HepG2 (cell line): ENCODE data around the gene LRRC3. TPM values are rescaled to one million over a fixed set of nuclear protein-coding genes. Genes with fewer than 3 reads are reported as not detected.

Source experiments
- ATAC-seq: fragments of 200-7000 bp; cut with Tn5 transposase; 3 replicates; pipeline ENCODE4 v1.9.1; 2020; ENCODE audit warnings: mild to moderate bottlenecking, moderate library complexity
- BruUV-seq: library from RNA; stranded (reverse); fragments of 400-500 nt; replicated peaks from 2 replicates; lab custom pipeline; 2021; lab: Mats Ljungman, UMichigan
- CTCF ChIA-PET: fragments of 300-600 bp; formaldehyde crosslinking; extraction: SDS; loops from one replicate; lab custom pipeline; 2021; ENCODE audit warnings: low total read pairs, inconsistent platforms, low intra/inter-chr PET ratio; lab: Yijun Ruan, JAX
- POLR2A ChIA-PET: fragments of 350-600 bp; sonication (Branson Sonifier 250); formaldehyde crosslinking; loops from one replicate; lab custom pipeline; 2020; ENCODE audit warnings: antibody characterized with exemption, inconsistent platforms; lab: Yijun Ruan, JAX
- DNase-seq: peaks from one replicate; pipeline ENCODE4 v3.0.0-alpha.2; 2015; ENCODE audit warnings: low spot score
- FAIRE-seq: peaks from 3 replicates; lab custom pipeline; 2011; peaks lifted over from hg19 to GRCh38; lab: Jason Lieb, UNC
- H2AFZ ChIP-seq: one replicate; pipeline ENCODE4 v1.6.1; 2011; ENCODE audit warnings: low read length, inconsistent platforms
- H3K27ac ChIP-seq: fragments of 300-600 bp; 3 replicates; pipeline ENCODE4 v1.8.0; 2011; ENCODE audit warnings: mixed run types, mild to moderate bottlenecking, mixed read lengths, low read length, inconsistent platforms; ENCODE audit not compliant: insufficient read depth; ENCODE audit errors: extremely low read length
- H3K27me3 ChIP-seq, 2 experiments: fragments of 200-600 bp in 1 of 2; 2 replicates in 1 of 2; 3 replicates in 1 of 2; pipeline versions ENCODE4 v1.6.0 to v1.8.0; 2011; ENCODE audit warnings: low read length in 2 of 2, mild to moderate bottlenecking in 2 of 2, moderate library complexity in 2 of 2, inconsistent platforms in 1 of 2; ENCODE audit not compliant: insufficient read depth in 2 of 2, control insufficient read depth in 1 of 2
- H3K36me3 ChIP-seq, 2 experiments: fragments of 200-600 bp in 1 of 2; replicated peaks in 1 of 2; 2 replicates in 1 of 2; 3 replicates in 1 of 2; pipeline versions ENCODE4 v1.5.1 to v1.8.0; 2011; ENCODE audit warnings: low read length in 2 of 2, inconsistent platforms in 1 of 2; ENCODE audit not compliant: insufficient read depth in 2 of 2, control insufficient read depth in 1 of 2
- H3K4me1 ChIP-seq: 2 replicates; pipeline ENCODE4 v1.5.1; 2012; ENCODE audit warnings: low read length, inconsistent platforms; ENCODE audit not compliant: insufficient read depth
- H3K4me2 ChIP-seq: 2 replicates; pipeline ENCODE4 v1.6.0; 2011; ENCODE audit warnings: low read depth, low read length, inconsistent platforms
- H3K4me3 ChIP-seq, 3 experiments: fragments of 200-600 bp in 1 of 3; sonication (generic), shearing (Covaris generic) in 1 of 3; replicated peaks in 1 of 3; 2 replicates each; pipeline ENCODE4 v1.5.1; 2011 to 2016; ENCODE audit warnings: low read length in 3 of 3, inconsistent platforms in 2 of 3, low read depth in 2 of 3, mild to moderate bottlenecking in 2 of 3, control low read depth in 1 of 3, mixed read lengths in 1 of 3; ENCODE audit not compliant: insufficient read depth in 1 of 3
- H3K79me2 ChIP-seq: one replicate; pipeline ENCODE4 v1.6.1; 2011; ENCODE audit warnings: low read length, inconsistent platforms; ENCODE audit not compliant: insufficient read depth
- H3K9ac ChIP-seq: 2 replicates; pipeline ENCODE4 v1.6.0; 2011; ENCODE audit warnings: mild to moderate bottlenecking, low read depth, low read length, inconsistent platforms; ENCODE audit not compliant: insufficient read depth
- H3K9me3 ChIP-seq: 2 replicates; pipeline ENCODE4 v1.5.1; 2012; ENCODE audit warnings: mild to moderate bottlenecking, low read length
- H4K20me1 ChIP-seq: 2 replicates; pipeline ENCODE4 v1.6.0; 2011; ENCODE audit warnings: inconsistent platforms, mild to moderate bottlenecking, low read length, moderate library complexity; ENCODE audit not compliant: insufficient read depth
- AHDC1 ChIP-seq: sonication (generic); formaldehyde crosslinking; IDR thresholded peaks from 2 replicates; pipeline ENCODE4 v1.5.1; 2020; ENCODE audit warnings: mild to moderate bottlenecking, missing genetic modification reagents, borderline replicate concordance
- KMT2B ChIP-seq: IDR thresholded peaks from 2 replicates; pipeline ENCODE4 v1.6.1; 2016; ENCODE audit warnings: missing genetic modification reagents, missing compliant biosample characterization
- MLX ChIP-seq: IDR thresholded peaks from 2 replicates; pipeline ENCODE4 v1.6.1; 2016
- SAFB2 ChIP-seq: sonication (generic); formaldehyde crosslinking; IDR thresholded peaks from 2 replicates; pipeline ENCODE4 v1.5.1; 2020; ENCODE audit warnings: missing genetic modification reagents, low read depth, mild to moderate bottlenecking, borderline replicate concordance
- ZNF432 ChIP-seq: sonication (generic); formaldehyde crosslinking; IDR thresholded peaks from 2 replicates; pipeline ENCODE4 v1.5.0; 2020; ENCODE audit warnings: missing genetic modification reagents, mild to moderate bottlenecking, borderline replicate concordance
- in situ Hi-C: cut with HindIII; loops from 2 replicates; pipeline ENCODE4 v1.10.0; 2017; ENCODE audit warnings: low pct_unique_long_range_greater_than_20kb; ENCODE audit not compliant: extremely low pct_ligation_motif_present
- intact Hi-C: fragments of 100-400 bp; cut with micrococcal nuclease; formaldehyde crosslinking; loops from one replicate; pipeline ENCODE4 v1.10.0; 2022; ENCODE audit not compliant: unreplicated experiment
- polyA plus RNA-seq, 8 experiments: library from polyadenylated mRNA; depleted of rRNA in 3 of 8; stranded (reverse) in 7 of 8; unstranded in 1 of 8; fragments of >200 nt; fragmentation: Illumina TruSeq in 4 of 8; extraction: Trizol in 4 of 8; gene quantifications; 2 replicates each; pipeline versions ENCODE4 v1.2.1 to v1.2.3, GENCODE V29; 2011 to 2016; ENCODE audit warnings: low read depth in 4 of 8, missing spikeins in 1 of 8, mixed read lengths in 1 of 8; ENCODE audit not compliant: insufficient read depth in 1 of 8
- total RNA-seq, 5 experiments: library from RNA; depleted of rRNA; stranded (reverse); fragments of >200 nt; fragmentation: Illumina TruSeq; extraction: Trizol; gene quantifications; 2 replicates each; pipeline ENCODE4 v1.2.3, GENCODE V29; 2016; ENCODE audit warnings: low read depth in 1 of 5
- TF ChIP-seq, protein P1 (sequence below): sonication (generic); formaldehyde crosslinking; IDR thresholded peaks from 2 replicates; pipeline ENCODE4 v1.8.1; 2022; ENCODE audit warnings: low read depth, mild to moderate bottlenecking, missing genetic modification reagents
- TF ChIP-seq, protein P2 (sequence below): IDR thresholded peaks from 2 replicates; pipeline ENCODE4 v1.6.1; 2016; ENCODE audit warnings: low read depth
- TF ChIP-seq, protein P3 (sequence below): sonication (generic); formaldehyde crosslinking; IDR thresholded peaks from 2 replicates; pipeline ENCODE4 v1.5.0; 2020; ENCODE audit warnings: mild to moderate bottlenecking, missing genetic modification reagents, borderline replicate concordance

LRRC3 gene
- total and polyA plus RNA-seq, 2 of the 13 experiments (the other 11 are each of a cell fraction or from before 2014, with no cell fraction given), result 4.8 to 16.5 TPM

- H3K4me1 ChIP-seq, result no peaks in the 10 kb centered on the region
- H3K4me2 ChIP-seq, result no peak overlapping the region
- H3K36me3 ChIP-seq, result no peaks in the 10 kb centered on the region
- H3K79me2 ChIP-seq, result no peaks in the 10 kb centered on the region
- H3K27me3 ChIP-seq, result no peaks in the 10 kb centered on the region
- intact Hi-C loops, result no loop called here
- in situ Hi-C loops, result no loop called here
- H3K27ac ChIP-seq, result no peak overlapping the region
- ATAC-seq (no peak), DNase-seq (no peak), FAIRE-seq (no peak)
- H3K4me3 ChIP-seq, result no peak overlapping the region
- BruUV-seq, result no TSS peak
- ChIA-PET POLR2A (interaction anchor here (1.3 kb wide), 1 partner anchor 11 kb away, joined by 5 read pairs; no protein-coding TSS in a partner anchor), CTCF (no interaction called here)
- H3K9ac ChIP-seq, result no peak overlapping the region
- H3K9me3 ChIP-seq, result no peaks in the 10 kb centered on the region
- no peak overlapping the region for H2AFZ ChIP-seq
- no peaks in the 10 kb centered on the region for H4K20me1 ChIP-seq
- TF ChIP-seq, protein P1, sequence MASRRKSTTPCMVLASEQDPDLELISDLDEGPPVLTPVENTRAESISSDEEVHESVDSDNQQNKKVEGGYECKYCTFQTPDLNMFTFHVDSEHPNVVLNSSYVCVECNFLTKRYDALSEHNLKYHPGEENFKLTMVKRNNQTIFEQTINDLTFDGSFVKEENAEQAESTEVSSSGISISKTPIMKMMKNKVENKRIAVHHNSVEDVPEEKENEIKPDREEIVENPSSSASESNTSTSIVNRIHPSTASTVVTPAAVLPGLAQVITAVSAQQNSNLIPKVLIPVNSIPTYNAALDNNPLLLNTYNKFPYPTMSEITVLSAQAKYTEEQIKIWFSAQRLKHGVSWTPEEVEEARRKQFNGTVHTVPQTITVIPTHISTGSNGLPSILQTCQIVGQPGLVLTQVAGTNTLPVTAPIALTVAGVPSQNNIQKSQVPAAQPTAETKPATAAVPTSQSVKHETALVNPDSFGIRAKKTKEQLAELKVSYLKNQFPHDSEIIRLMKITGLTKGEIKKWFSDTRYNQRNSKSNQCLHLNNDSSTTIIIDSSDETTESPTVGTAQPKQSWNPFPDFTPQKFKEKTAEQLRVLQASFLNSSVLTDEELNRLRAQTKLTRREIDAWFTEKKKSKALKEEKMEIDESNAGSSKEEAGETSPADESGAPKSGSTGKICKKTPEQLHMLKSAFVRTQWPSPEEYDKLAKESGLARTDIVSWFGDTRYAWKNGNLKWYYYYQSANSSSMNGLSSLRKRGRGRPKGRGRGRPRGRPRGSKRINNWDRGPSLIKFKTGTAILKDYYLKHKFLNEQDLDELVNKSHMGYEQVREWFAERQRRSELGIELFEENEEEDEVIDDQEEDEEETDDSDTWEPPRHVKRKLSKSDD, result no peak
- TF ChIP-seq AHDC1 (CRISPR knock-in tag), result no peak
- no peak for TF ChIP-seq KMT2B (CRISPR knock-in tag)
- TF ChIP-seq, protein P2, sequence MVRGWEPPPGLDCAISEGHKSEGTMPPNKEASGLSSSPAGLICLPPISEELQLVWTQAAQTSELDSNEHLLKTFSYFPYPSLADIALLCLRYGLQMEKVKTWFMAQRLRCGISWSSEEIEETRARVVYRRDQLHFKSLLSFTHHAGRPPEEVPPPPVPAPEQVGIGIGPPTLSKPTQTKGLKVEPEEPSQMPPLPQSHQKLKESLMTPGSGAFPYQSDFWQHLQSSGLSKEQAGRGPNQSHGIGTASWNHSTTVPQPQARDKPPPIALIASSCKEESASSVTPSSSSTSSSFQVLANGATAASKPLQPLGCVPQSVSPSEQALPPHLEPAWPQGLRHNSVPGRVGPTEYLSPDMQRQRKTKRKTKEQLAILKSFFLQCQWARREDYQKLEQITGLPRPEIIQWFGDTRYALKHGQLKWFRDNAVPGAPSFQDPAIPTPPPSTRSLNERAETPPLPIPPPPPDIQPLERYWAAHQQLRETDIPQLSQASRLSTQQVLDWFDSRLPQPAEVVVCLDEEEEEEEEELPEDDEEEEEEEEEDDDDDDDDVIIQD (CRISPR knock-in tag), result no peak
- no peak for TF ChIP-seq ZNF432 (CRISPR knock-in tag)
- TF ChIP-seq, protein P3, sequence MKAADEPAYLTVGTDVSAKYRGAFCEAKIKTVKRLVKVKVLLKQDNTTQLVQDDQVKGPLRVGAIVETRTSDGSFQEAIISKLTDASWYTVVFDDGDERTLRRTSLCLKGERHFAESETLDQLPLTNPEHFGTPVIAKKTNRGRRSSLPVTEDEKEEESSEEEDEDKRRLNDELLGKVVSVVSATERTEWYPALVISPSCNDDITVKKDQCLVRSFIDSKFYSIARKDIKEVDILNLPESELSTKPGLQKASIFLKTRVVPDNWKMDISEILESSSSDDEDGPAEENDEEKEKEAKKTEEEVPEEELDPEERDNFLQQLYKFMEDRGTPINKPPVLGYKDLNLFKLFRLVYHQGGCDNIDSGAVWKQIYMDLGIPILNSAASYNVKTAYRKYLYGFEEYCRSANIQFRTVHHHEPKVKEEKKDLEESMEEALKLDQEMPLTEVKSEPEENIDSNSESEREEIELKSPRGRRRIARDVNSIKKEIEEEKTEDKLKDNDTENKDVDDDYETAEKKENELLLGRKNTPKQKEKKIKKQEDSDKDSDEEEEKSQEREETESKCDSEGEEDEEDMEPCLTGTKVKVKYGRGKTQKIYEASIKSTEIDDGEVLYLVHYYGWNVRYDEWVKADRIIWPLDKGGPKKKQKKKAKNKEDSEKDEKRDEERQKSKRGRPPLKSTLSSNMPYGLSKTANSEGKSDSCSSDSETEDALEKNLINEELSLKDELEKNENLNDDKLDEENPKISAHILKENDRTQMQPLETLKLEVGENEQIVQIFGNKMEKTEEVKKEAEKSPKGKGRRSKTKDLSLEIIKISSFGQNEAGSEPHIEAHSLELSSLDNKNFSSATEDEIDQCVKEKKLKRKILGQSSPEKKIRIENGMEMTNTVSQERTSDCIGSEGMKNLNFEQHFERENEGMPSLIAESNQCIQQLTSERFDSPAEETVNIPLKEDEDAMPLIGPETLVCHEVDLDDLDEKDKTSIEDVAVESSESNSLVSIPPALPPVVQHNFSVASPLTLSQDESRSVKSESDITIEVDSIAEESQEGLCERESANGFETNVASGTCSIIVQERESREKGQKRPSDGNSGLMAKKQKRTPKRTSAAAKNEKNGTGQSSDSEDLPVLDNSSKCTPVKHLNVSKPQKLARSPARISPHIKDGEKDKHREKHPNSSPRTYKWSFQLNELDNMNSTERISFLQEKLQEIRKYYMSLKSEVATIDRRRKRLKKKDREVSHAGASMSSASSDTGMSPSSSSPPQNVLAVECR, result no peak
- no peak for TF ChIP-seq SAFB2 (CRISPR knock-in tag)
- TF ChIP-seq MLX (CRISPR knock-in tag), result no peak
These were observed 16.0 kb downstream of the LRRC3 start for GRCh38 chr21:44471341-44471740.
